ENCODE measurements around the gene EPC2.

Gene EPC2

DNA sequence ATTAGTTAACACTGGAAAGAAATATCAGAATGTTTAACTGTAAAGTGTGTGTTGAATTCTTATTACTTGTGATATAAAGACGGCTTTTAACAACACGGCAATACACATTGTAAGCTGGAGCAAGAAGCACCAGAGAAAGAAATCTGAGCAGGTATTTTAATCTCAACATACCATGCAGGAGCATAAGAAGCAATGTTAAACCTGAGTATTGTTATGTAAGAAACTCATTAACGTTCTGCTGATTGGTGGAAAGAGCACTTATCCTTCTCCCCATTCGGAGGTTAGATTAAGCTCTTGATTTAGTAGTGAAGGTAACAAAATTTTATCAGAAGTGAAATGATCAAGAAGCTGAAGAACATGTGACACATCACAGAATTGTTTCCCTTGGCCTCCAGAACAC, 107.4 kb downstream of the EPC2 start:
- Histone ChIP-seq H3K27me3 (ENCODE audit: insufficient read depth, poor library complexity, severe bottlenecking) (no peaks in the 10 kb centered on the region), H3K27ac (replicated peaks) (no peak overlapping the region), H3K4me3 (replicated peaks; ENCODE audit: insufficient read depth, low read length) (no peak overlapping the region)
- no peak for DNase-seq (ENCODE audit: low read depth in 1 of 2, low spot score in 1 of 2)
- TF ChIP-seq, protein P1, sequence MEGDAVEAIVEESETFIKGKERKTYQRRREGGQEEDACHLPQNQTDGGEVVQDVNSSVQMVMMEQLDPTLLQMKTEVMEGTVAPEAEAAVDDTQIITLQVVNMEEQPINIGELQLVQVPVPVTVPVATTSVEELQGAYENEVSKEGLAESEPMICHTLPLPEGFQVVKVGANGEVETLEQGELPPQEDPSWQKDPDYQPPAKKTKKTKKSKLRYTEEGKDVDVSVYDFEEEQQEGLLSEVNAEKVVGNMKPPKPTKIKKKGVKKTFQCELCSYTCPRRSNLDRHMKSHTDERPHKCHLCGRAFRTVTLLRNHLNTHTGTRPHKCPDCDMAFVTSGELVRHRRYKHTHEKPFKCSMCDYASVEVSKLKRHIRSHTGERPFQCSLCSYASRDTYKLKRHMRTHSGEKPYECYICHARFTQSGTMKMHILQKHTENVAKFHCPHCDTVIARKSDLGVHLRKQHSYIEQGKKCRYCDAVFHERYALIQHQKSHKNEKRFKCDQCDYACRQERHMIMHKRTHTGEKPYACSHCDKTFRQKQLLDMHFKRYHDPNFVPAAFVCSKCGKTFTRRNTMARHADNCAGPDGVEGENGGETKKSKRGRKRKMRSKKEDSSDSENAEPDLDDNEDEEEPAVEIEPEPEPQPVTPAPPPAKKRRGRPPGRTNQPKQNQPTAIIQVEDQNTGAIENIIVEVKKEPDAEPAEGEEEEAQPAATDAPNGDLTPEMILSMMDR (IDR thresholded peaks at IDR 0.05; ENCODE audit: insufficient read depth, low read length), result no peak
- TF ChIP-seq SPI1 (IDR thresholded peaks at IDR 0.05; ENCODE audit: borderline replicate concordance, low read depth) (no peak), POLR2AphosphoS5 (IDR thresholded peaks at IDR 0.05; ENCODE audit: low read depth) (no peak), GABPA (IDR thresholded peaks at IDR 0.05; ENCODE audit: low read depth) (no peak)
- TF ChIP-seq, protein P2, sequence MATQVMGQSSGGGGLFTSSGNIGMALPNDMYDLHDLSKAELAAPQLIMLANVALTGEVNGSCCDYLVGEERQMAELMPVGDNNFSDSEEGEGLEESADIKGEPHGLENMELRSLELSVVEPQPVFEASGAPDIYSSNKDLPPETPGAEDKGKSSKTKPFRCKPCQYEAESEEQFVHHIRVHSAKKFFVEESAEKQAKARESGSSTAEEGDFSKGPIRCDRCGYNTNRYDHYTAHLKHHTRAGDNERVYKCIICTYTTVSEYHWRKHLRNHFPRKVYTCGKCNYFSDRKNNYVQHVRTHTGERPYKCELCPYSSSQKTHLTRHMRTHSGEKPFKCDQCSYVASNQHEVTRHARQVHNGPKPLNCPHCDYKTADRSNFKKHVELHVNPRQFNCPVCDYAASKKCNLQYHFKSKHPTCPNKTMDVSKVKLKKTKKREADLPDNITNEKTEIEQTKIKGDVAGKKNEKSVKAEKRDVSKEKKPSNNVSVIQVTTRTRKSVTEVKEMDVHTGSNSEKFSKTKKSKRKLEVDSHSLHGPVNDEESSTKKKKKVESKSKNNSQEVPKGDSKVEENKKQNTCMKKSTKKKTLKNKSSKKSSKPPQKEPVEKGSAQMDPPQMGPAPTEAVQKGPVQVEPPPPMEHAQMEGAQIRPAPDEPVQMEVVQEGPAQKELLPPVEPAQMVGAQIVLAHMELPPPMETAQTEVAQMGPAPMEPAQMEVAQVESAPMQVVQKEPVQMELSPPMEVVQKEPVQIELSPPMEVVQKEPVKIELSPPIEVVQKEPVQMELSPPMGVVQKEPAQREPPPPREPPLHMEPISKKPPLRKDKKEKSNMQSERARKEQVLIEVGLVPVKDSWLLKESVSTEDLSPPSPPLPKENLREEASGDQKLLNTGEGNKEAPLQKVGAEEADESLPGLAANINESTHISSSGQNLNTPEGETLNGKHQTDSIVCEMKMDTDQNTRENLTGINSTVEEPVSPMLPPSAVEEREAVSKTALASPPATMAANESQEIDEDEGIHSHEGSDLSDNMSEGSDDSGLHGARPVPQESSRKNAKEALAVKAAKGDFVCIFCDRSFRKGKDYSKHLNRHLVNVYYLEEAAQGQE (IDR thresholded peaks at IDR 0.05; ENCODE audit: insufficient replicate concordance, low read depth), result no peak

DNA sequence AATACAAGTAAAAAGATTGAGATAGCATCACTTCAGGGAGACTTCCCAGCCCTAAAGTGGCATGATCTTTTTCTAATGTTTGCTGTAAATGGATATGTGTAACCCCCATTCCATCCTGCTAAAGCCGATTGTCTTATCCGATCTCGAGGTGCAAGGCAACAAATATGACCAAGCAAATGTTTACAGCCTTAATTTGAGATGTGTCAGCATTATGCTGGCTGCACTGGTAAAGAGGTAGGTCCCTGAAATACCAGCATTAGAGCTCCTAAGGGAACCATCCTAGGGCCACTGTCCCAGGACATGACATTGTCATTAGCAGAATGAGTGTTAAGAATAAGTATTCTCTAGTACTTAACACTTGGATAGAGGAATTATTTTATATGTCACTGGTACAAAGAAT, 108.4 kb downstream of the EPC2 start:
- no peak overlapping the region for H3K4me3 ChIP-seq (replicated peaks; ENCODE audit: insufficient read depth, low read length)
- H3K27me3 ChIP-seq (ENCODE audit: insufficient read depth, poor library complexity, severe bottlenecking), result no peaks in the 10 kb centered on the region
- no peak for DNase-seq (ENCODE audit: low read depth in 1 of 2, low spot score in 1 of 2)
- TF ChIP-seq, protein P2 (IDR thresholded peaks at IDR 0.05; ENCODE audit: insufficient replicate concordance, low read depth), result no peak
- TF ChIP-seq POLR2AphosphoS5 (IDR thresholded peaks at IDR 0.05; ENCODE audit: low read depth), result no peak
- TF ChIP-seq SPI1 (IDR thresholded peaks at IDR 0.05; ENCODE audit: borderline replicate concordance, low read depth), result no peak
- TF ChIP-seq, protein P1 (IDR thresholded peaks at IDR 0.05; ENCODE audit: insufficient read depth, low read length), result no peak
- no peak for TF ChIP-seq GABPA (IDR thresholded peaks at IDR 0.05; ENCODE audit: low read depth)
- H3K27ac ChIP-seq (replicated peaks), result no peak overlapping the region

DNA sequence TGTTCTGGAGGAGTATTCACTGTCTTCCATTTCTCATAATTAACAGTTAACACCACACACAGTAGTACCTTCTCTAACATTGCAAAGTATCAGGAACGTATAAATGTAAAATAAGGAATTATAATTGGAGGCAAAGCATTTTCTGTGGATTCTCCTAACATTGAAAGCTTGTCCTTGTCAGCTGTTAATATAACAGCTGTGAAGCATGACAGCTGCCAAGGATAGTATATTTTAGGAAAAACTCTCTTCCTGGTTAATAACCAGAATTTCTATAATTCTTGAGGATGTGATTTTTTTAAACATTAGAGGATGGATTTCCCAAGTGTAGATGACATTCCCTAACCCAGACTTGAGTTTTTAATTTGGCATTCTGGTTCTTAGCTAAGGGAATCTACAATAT, 110.3 kb downstream of the EPC2 start:
- Histone ChIP-seq H3K4me3 (replicated peaks; ENCODE audit: insufficient read depth, low read length) (no peak overlapping the region), H3K27ac (replicated peaks) (no peak overlapping the region), H3K27me3 (ENCODE audit: insufficient read depth, poor library complexity, severe bottlenecking) (no peaks in the 10 kb centered on the region)
- no peak for DNase-seq (ENCODE audit: low read depth in 1 of 2, low spot score in 1 of 2)
- TF ChIP-seq, protein P1 (IDR thresholded peaks at IDR 0.05; ENCODE audit: insufficient read depth, low read length), result no peak
- TF ChIP-seq SPI1 (IDR thresholded peaks at IDR 0.05; ENCODE audit: borderline replicate concordance, low read depth) (no peak), GABPA (IDR thresholded peaks at IDR 0.05; ENCODE audit: low read depth) (no peak), POLR2AphosphoS5 (IDR thresholded peaks at IDR 0.05; ENCODE audit: low read depth) (no peak)
- TF ChIP-seq, protein P2 (IDR thresholded peaks at IDR 0.05; ENCODE audit: insufficient replicate concordance, low read depth), result no peak

Data from HL-60 (cell line).